ENCODE measurements around the gene MYO5A. TPM values are rescaled to one million over a fixed set of nuclear protein-coding genes. Genes with fewer than 3 reads are reported as not detected.

The MYO5A gene
- total RNA-seq, 2 experiments from 2014 or later: 19.2 to 22.6 TPM

GRCh38 chr15:52397118-52397517 is 131.6 kb downstream of the MYO5A start:
- peaks cover 1% of the 10 kb centered on the region for H3K36me3 Mint-ChIP-seq (ENCODE audit: low read depth)

GRCh38 chr15:52394118-52394517 is 134.6 kb downstream of the MYO5A start:
- ATAC-seq: no peak
- peaks cover 5% of the 10 kb centered on the region for H3K4me1 Mint-ChIP-seq (ENCODE audit: low read depth)
- no peaks in the 10 kb centered on the region for H3K27me3 Mint-ChIP-seq
- TF ChIP-seq CTCF (IDR thresholded peaks at IDR 0.05): no peak
- CTCF ChIA-PET: no interaction called here
- H3K4me3 Mint-ChIP-seq: no peak overlapping the region
- POLR2A ChIA-PET: no interaction called here
- intact Hi-C loops (cut with micrococcal nuclease): no loop called here
- H3K27ac Mint-ChIP-seq: no peak overlapping the region
- no peaks in the 10 kb centered on the region for H3K9me3 Mint-ChIP-seq
- DNase-seq: no peak
- H3K36me3 Mint-ChIP-seq (ENCODE audit: low read depth): peaks cover 1% of the 10 kb centered on the region

More at GRCh38 chr15:52397118-52397517, 131.6 kb downstream of the MYO5A start:
- no peaks in the 10 kb centered on the region for H3K27me3 Mint-ChIP-seq
- H3K27ac Mint-ChIP-seq: no peak overlapping the region
- intact Hi-C loops (cut with micrococcal nuclease): no loop called here
- no peak overlapping the region for H3K4me3 Mint-ChIP-seq
- no peak for DNase-seq
- no peaks in the 10 kb centered on the region for H3K9me3 Mint-ChIP-seq
- ATAC-seq: no peak
- CTCF ChIA-PET: interaction anchor here (1.1 kb wide), 1 partner anchor 130 kb away, joined by 3 read pairs; no protein-coding TSS in a partner anchor
- H3K4me1 Mint-ChIP-seq (ENCODE audit: low read depth): peaks cover 5% of the 10 kb centered on the region
- no peak for TF ChIP-seq CTCF (IDR thresholded peaks at IDR 0.05)
- POLR2A ChIA-PET: no interaction called here

GRCh38 chr15:52392008-52392687 is 136.5 kb downstream of the MYO5A start:
- TF ChIP-seq CTCF (IDR thresholded peaks at IDR 0.05): no peak
- CTCF ChIA-PET: interaction anchor here (0.7 kb wide), 1 partner anchor 32 kb away, joined by 5 read pairs; no protein-coding TSS in a partner anchor
- Mint-ChIP-seq H3K4me3 (no peak overlapping the region), H3K4me1 (ENCODE audit: low read depth) (peaks cover 5% of the 10 kb centered on the region), H3K9me3 (no peaks in the 10 kb centered on the region), H3K27ac (no peak overlapping the region), H3K27me3 (no peaks in the 10 kb centered on the region), H3K36me3 (ENCODE audit: low read depth) (peaks cover 1% of the 10 kb centered on the region)
- ATAC-seq (no peak), DNase-seq (no peak)
- intact Hi-C loops (cut with micrococcal nuclease): no loop called here
- POLR2A ChIA-PET: no interaction called here

GRCh38 chr15:52391069-52391468 is 137.6 kb downstream of the MYO5A start:
- Mint-ChIP-seq H3K9me3 (no peaks in the 10 kb centered on the region), H3K4me1 (ENCODE audit: low read depth) (peaks cover 5% of the 10 kb centered on the region), H3K27me3 (no peaks in the 10 kb centered on the region), H3K4me3 (no peak overlapping the region), H3K27ac (no peak overlapping the region), H3K36me3 (ENCODE audit: low read depth) (no peaks in the 10 kb centered on the region)
- ATAC-seq (no peak), DNase-seq (no peak)
- intact Hi-C loops (cut with micrococcal nuclease): no loop called here
- TF ChIP-seq CTCF (IDR thresholded peaks at IDR 0.05): no peak
- ChIA-PET POLR2A (no interaction called here), CTCF (no interaction called here)

DNA sequence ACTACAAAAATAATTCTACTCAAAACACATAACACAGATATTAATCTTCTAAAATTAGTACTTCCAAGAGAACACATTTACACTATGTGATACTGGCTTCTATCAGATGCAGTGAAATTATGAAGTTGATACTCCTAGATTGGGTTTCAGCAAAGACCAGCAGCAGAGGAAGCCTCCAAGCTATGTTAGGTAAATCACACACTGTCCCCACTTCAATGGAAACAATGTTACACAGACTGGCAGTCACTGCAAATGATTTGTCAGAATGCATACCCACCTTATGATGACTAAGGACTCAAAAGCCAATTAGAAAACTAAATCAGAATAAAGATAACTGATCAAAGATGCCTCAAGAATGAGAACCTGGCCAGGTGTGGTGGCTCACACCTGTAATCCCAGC is 143.0 kb downstream of the MYO5A start:
- intact Hi-C loops (cut with micrococcal nuclease): no loop called here
- ATAC-seq (no peak), DNase-seq (no peak)
- ChIA-PET POLR2A (interaction anchor here (0.7 kb wide), 1 partner anchor 77 kb away, joined by 3 read pairs; no protein-coding TSS in a partner anchor), CTCF (no interaction called here)
- Mint-ChIP-seq H3K27me3 (no peaks in the 10 kb centered on the region), H3K36me3 (ENCODE audit: low read depth) (peaks cover 4% of the 10 kb centered on the region), H3K27ac (no peak overlapping the region), H3K4me3 (no peak overlapping the region), H3K9me3 (no peaks in the 10 kb centered on the region), H3K4me1 (ENCODE audit: low read depth) (peaks cover 13% of the 10 kb centered on the region)
- TF ChIP-seq CTCF (IDR thresholded peaks at IDR 0.05): no peak

Data from activated CD8-positive, alpha-beta T cell treated with anti-CD3 and anti-CD28 coated beads for 36 hours (primary cell).